SK-N-SH (cell line): Measurements from ENCODE around the gene IER2. TPM values are rescaled to one million over a fixed set of nuclear protein-coding genes. Genes with fewer than 3 reads are reported as not detected.

ENCODE experiments used
- CTCF ChIA-PET: fragments of 300-600, 350-600 bp; formaldehyde crosslinking; extraction: SDS; loops from one replicate; lab custom pipeline; 2021; lab: Yijun Ruan, JAX
- POLR2A ChIA-PET: fragments of 350-600 bp; sonication (Branson Sonifier 250); formaldehyde crosslinking; extraction: SDS; loops from one replicate; lab custom pipeline; 2020; ENCODE audit warnings: antibody characterized with exemption, inconsistent platforms; lab: Yijun Ruan, JAX
- DNase-seq: peaks from one replicate; pipeline ENCODE4 v3.0.0; 2012
- H2AFZ ChIP-seq: fragments of 200-600 bp; sonication (generic); 2 replicates; pipeline ENCODE4 v1.8.1; 2016; ENCODE audit warnings: antibody characterized with exemption, mild to moderate bottlenecking, low read depth
- H3F3A ChIP-seq: fragments of 200-600 bp; sonication (generic); replicated peaks from 2 replicates; pipeline ENCODE3; 2016; ENCODE audit warnings: antibody characterized with exemption, mild to moderate bottlenecking; ENCODE audit not compliant: insufficient read depth
- H3K27ac ChIP-seq, 2 experiments: fragments of 200-500 bp in 1 of 2; fragments of 200-600 bp in 1 of 2; sonication (Bioruptor generic) in 1 of 2; sonication (generic), shearing (Covaris generic) in 1 of 2; 2 replicates each; pipeline versions ENCODE4 v1.5.1 to v1.6.1; 2014 to 2016; ENCODE audit warnings: low read depth in 2 of 2, inconsistent platforms in 1 of 2, low read length in 1 of 2, mild to moderate bottlenecking in 1 of 2, mixed read lengths in 1 of 2
- H3K27me3 ChIP-seq: fragments of 200-600 bp; sonication (generic), shearing (Covaris generic); 2 replicates; pipeline ENCODE4 v1.6.1; 2016; ENCODE audit warnings: mixed run types; ENCODE audit not compliant: insufficient read depth
- H3K36me3 ChIP-seq, 2 experiments: fragments of 200-500 bp in 1 of 2; fragments of 200-600 bp in 1 of 2; sonication (Bioruptor generic) in 1 of 2; sonication (generic) in 1 of 2; replicated peaks in 1 of 2; 2 replicates each; pipeline versions ENCODE3 to v1.5.1; 2014 to 2016; ENCODE audit warnings: low read length in 1 of 2, mild to moderate bottlenecking in 1 of 2; ENCODE audit not compliant: insufficient read depth in 2 of 2, control insufficient read depth in 1 of 2
- H3K4me1 ChIP-seq, 2 experiments: fragments of 200-500 bp in 1 of 2; fragments of 200-600 bp in 1 of 2; sonication (Bioruptor generic) in 1 of 2; sonication (generic), shearing (Covaris generic) in 1 of 2; 2 replicates each; pipeline versions ENCODE4 v1.5.1 to v1.6.1; 2014 to 2016; ENCODE audit warnings: low read depth in 1 of 2, low read length in 1 of 2, mixed run types in 1 of 2; ENCODE audit not compliant: insufficient read depth in 2 of 2, control insufficient read depth in 1 of 2
- H3K4me2 ChIP-seq: fragments of 200-600 bp; sonication (generic), shearing (Covaris generic); 2 replicates; pipeline ENCODE4 v1.6.1; 2017; ENCODE audit warnings: mixed run types
- H3K4me3 ChIP-seq, 2 experiments: fragments of 200-500 bp in 1 of 2; fragments of 200-600 bp in 1 of 2; sonication (Bioruptor generic) in 1 of 2; sonication (generic), shearing (Covaris generic) in 1 of 2; 2 replicates each; pipeline versions ENCODE4 v1.5.1 to v1.8.1; 2014 to 2016; ENCODE audit warnings: low read depth in 2 of 2, inconsistent platforms in 1 of 2, low read length in 1 of 2, mild to moderate bottlenecking in 1 of 2, mixed read lengths in 1 of 2, moderate library complexity in 1 of 2
- H3K79me2 ChIP-seq: fragments of 200-600 bp; sonication (generic); 2 replicates; pipeline ENCODE4 v1.8.1; 2017; ENCODE audit warnings: mild to moderate bottlenecking; ENCODE audit not compliant: insufficient read depth
- H3K9ac ChIP-seq: fragments of 200-600 bp; sonication (generic); 2 replicates; pipeline ENCODE4 v1.6.1; 2017; ENCODE audit warnings: mixed run types
- H3K9me2 ChIP-seq: fragments of 200-600 bp; sonication (generic); 2 replicates; pipeline ENCODE4 v1.6.1; 2017; ENCODE audit warnings: mixed run types
- H3K9me3 ChIP-seq: fragments of 200-600 bp; sonication (generic); 2 replicates; pipeline ENCODE4 v1.6.1; 2017; ENCODE audit warnings: mixed run types, mild to moderate bottlenecking, moderate library complexity
- H4K20me1 ChIP-seq: fragments of 200-600 bp; sonication (generic); 2 replicates; pipeline ENCODE4 v1.6.1; 2017; ENCODE audit warnings: mild to moderate bottlenecking, mixed run types; ENCODE audit not compliant: insufficient read depth
- CHD2 ChIP-seq: fragments of 150-350 bp; IDR thresholded peaks from 2 replicates; pipeline ENCODE4 v1.6.1; 2018; ENCODE audit warnings: low read length; ENCODE audit not compliant: partially characterized antibody
- CTCF ChIP-seq: fragments of 200-600 bp; sonication (generic); IDR thresholded peaks from 2 replicates; pipeline ENCODE4 v1.6.1; 2017; ENCODE audit warnings: antibody characterized with exemption, mild to moderate bottlenecking, moderate library complexity
- EP300 ChIP-seq, 2 experiments: IDR thresholded peaks; 2 replicates each; pipeline versions ENCODE4 v1.4.0 to v1.6.1; 2012; ENCODE audit warnings: borderline replicate concordance in 1 of 2, low read depth in 1 of 2, low read length in 1 of 2
- EZH2phosphoT487 ChIP-seq: fragments of 200-600 bp; sonication (generic); IDR thresholded peaks from 2 replicates; pipeline ENCODE4 v1.6.1; 2017; ENCODE audit warnings: low read depth, mixed run types, mild to moderate bottlenecking, antibody characterized with exemption, moderate library complexity, borderline replicate concordance
- FOSL2 ChIP-seq: IDR thresholded peaks from 2 replicates; pipeline ENCODE4 v1.4.0; 2012; ENCODE audit warnings: low read depth, mild to moderate bottlenecking, moderate library complexity, borderline replicate concordance
- GABPA ChIP-seq: IDR thresholded peaks from 2 replicates; pipeline ENCODE4 v1.4.0; 2012; ENCODE audit warnings: low read depth, mild to moderate bottlenecking
- GATA2 ChIP-seq: sonication (generic); formaldehyde crosslinking; IDR thresholded peaks from 2 replicates; pipeline ENCODE4 v1.5.0; 2020; ENCODE audit warnings: mild to moderate bottlenecking, missing genetic modification reagents
- IRF3 ChIP-seq: fragments of 150-350 bp; IDR thresholded peaks from 2 replicates; pipeline ENCODE4 v1.6.1; 2016; ENCODE audit warnings: mild to moderate bottlenecking, low read depth, low read length
- JUND ChIP-seq: IDR thresholded peaks from 2 replicates; pipeline ENCODE4 v1.4.0; 2012
- MXI1 ChIP-seq: IDR thresholded peaks from 2 replicates; pipeline ENCODE4 v1.6.1; 2012; ENCODE audit warnings: mild to moderate bottlenecking, low read depth, low read length, improper control_type of control experiment
- NFIC ChIP-seq: IDR thresholded peaks from 2 replicates; pipeline ENCODE4 v1.4.0; 2012; ENCODE audit warnings: borderline replicate concordance
- NRF1 ChIP-seq: IDR thresholded peaks from 2 replicates; pipeline ENCODE4 v1.6.1; 2012; ENCODE audit warnings: low read depth, mild to moderate bottlenecking, low read length
- POLR2AphosphoS5 ChIP-seq: IDR thresholded peaks from 2 replicates; pipeline ENCODE4 v1.6.1; 2012; ENCODE audit warnings: low read depth, low read length
- REST ChIP-seq: IDR thresholded peaks from 2 replicates; pipeline ENCODE4 v1.6.1; 2012; ENCODE audit warnings: mild to moderate bottlenecking, low read depth, low read length, moderate library complexity
- RXRA ChIP-seq: IDR thresholded peaks from 2 replicates; pipeline ENCODE4 v1.4.0; 2012; ENCODE audit warnings: low read depth, mild to moderate bottlenecking, borderline replicate concordance
- SIN3A ChIP-seq: IDR thresholded peaks from 2 replicates; pipeline ENCODE4 v1.6.1; 2012; ENCODE audit warnings: low read depth, mild to moderate bottlenecking, low read length, moderate library complexity, borderline replicate concordance
- SMC3 ChIP-seq: IDR thresholded peaks from 2 replicates; pipeline ENCODE4 v1.6.1; 2012; ENCODE audit warnings: low read depth, low read length, improper control_type of control experiment
- TCF12 ChIP-seq: IDR thresholded peaks from 2 replicates; pipeline ENCODE4 v1.4.0; 2012
- TEAD4 ChIP-seq: IDR thresholded peaks from 2 replicates; pipeline ENCODE4 v1.4.0; 2012; ENCODE audit warnings: mild to moderate bottlenecking, borderline replicate concordance; ENCODE audit not compliant: insufficient read depth
- USF1 ChIP-seq: IDR thresholded peaks from 2 replicates; pipeline ENCODE4 v1.4.0; 2012; ENCODE audit warnings: low read depth, borderline replicate concordance
- YY1 ChIP-seq: IDR thresholded peaks from 2 replicates; pipeline ENCODE4 v1.4.0; 2012; ENCODE audit warnings: low read depth, mild to moderate bottlenecking
- ZBTB33 ChIP-seq: IDR thresholded peaks from 2 replicates; pipeline ENCODE4 v1.4.0; 2012; ENCODE audit warnings: low read depth, borderline replicate concordance
- WGBS: methylation state at CpG from one replicate; pipeline ENCODE4 v1.1.6; 2017; ENCODE audit warnings: low lambda C conversion rate; 5-methylcytosine and 5-hydroxymethylcytosine counted together
- polyA plus RNA-seq, 3 experiments: library from polyadenylated mRNA; depleted of rRNA; stranded (reverse); fragments of >200 nt; gene quantifications; 2 replicates each; pipeline ENCODE4 v1.2.3, GENCODE V29; 2012

The IER2 gene
- polyA plus RNA-seq (2012; rRNA removed): 55.7 and 115 TPM in 2 replicates
- polyA plus RNA-seq (2012; cell fraction: cytosol; rRNA removed): 56.1 and 82.2 TPM in 2 replicates
- polyA plus RNA-seq (2012; cell fraction: nucleus; rRNA removed): 210 and 342 TPM in 2 replicates

GRCh38 chr19:13150187-13150930 lies at the start of gene IER2, which contains the start of gene STX10:
Gene IER2, plus strand, starts transcription at chr19:13150411. Its CDS starts 2,776 bp downstream, at chr19:13153187.
Gene STX10, minus strand, starts transcription at chr19:13150375. Its CDS starts 202 bp downstream, at chr19:13150173.
- DNase-seq: peak; percentile 92
- Histone ChIP-seq H3K27ac (peak within 1 kb of the TSS; percentile 95 to 99), H3F3A (peaks cover 17% of the 10 kb centered on the region), H3K79me2 (peaks cover 65% of the 10 kb centered on the region), H3K36me3 (peaks cover under 1 to 18% of the 10 kb centered on the region in 2 experiments), H3K4me2 (peak within 1 kb of the TSS; percentile 81), H3K27me3 (no peaks in the 10 kb centered on the region), H3K9me3 (no peaks in the 10 kb centered on the region), H3K4me3 (peak within 1 kb of the TSS; percentile 83 to 94), H3K4me1 (peaks cover 0 to 12% of the 10 kb centered on the region in 2 experiments; a peak in 1 of 4 replicates), H2AFZ (peak within 1 kb of the TSS; percentile 71; the same call in 1 of the 2 replicates), H3K9me2 (no peaks in the 10 kb centered on the region), H3K9ac (peak within 1 kb of the TSS; percentile 94), H4K20me1 (peaks cover 24% of the 10 kb centered on the region)
- CTCF ChIA-PET: interaction anchor here (0.6 to 1.8 kb wide), 13 partner anchors 11 to 185 kb away, joined by 3 to 10 read pairs (median 4); no protein-coding TSS in a partner anchor
- WGBS: 0% methylated on average over 8 of the region's 51 CpGs
- POLR2A ChIA-PET: interaction anchor here (0.7 to 2.8 kb wide), 7 partner anchors 11 to 176 kb away, joined by 3 to 24 read pairs (median 4); partner anchors contain the start of gene NACC1
- TF ChIP-seq USF1: no peak
- TF ChIP-seq GATA2 (CRISPR knock-in tag): no peak
- no peak for TF ChIP-seq FOSL2
- no peak for TF ChIP-seq EP300 (IDR thresholded peaks at IDR 0.05; ENCODE audit: borderline replicate concordance in 1 of 2, low read depth in 1 of 2, low read length in 1 of 2)
- no peak for TF ChIP-seq NFIC
- TF ChIP-seq CTCF: peak; percentile 53
- TF ChIP-seq TCF12: peak; percentile 20; the same call in 1 of the 2 replicates
- TF ChIP-seq POLR2AphosphoS5: peak; percentile 69
- TF ChIP-seq YY1: peak; percentile 99
- TF ChIP-seq IRF3: no peak
- TF ChIP-seq SMC3: peak; percentile 22
- no peak for TF ChIP-seq RXRA
- TF ChIP-seq EZH2phosphoT487: no peak
- peak; percentile 56; the same call in 1 of the 2 replicates for TF ChIP-seq SIN3A
- no peak for TF ChIP-seq TEAD4
- peak; percentile 97 for TF ChIP-seq GABPA
- peak; percentile 31; the same call in 1 of the 2 replicates for TF ChIP-seq NRF1
- peak; percentile 70 for TF ChIP-seq CHD2
- no peak for TF ChIP-seq ZBTB33
- TF ChIP-seq REST: no peak
- TF ChIP-seq MXI1: peak; percentile 84
- no peak for TF ChIP-seq JUND
